Measurements from ENCODE around the gene IFNA6. TPM values are rescaled to one million over a fixed set of nuclear protein-coding genes. Genes with fewer than 3 reads are reported as not detected.

IFNA6 gene
- total RNA-seq, 2 experiments from 2014 or later, result not detected

DNA sequence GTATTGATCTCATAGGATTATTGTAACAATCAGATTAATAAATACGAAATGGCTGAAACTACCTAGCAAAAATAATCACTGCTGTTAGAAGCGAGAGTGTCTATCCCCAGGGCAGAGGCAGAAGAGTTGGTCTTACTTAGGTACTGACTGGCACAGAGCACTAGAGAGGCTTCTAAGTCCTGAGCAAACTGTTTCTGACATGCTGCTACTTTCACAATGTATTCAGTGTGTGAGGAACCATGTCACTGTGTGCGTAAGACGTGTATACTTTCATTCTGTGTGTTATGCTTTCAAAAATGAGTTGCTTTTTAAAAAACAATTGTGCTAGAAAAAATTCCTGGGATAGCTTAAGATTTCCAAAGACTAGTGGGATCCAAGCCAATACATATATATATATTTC is 10.0 kb downstream of the IFNA6 start:
- H3K36me3 Mint-ChIP-seq (ENCODE audit: low read depth), result no peaks in the 10 kb centered on the region
- ChIA-PET POLR2A (no interaction called here), CTCF (interaction anchor here (0.6 to 1.2 kb wide), 5 partner anchors 14 to 73 kb away, joined by 3 to 6 read pairs (median 3); no protein-coding TSS in a partner anchor)
- TF ChIP-seq, protein P1, sequence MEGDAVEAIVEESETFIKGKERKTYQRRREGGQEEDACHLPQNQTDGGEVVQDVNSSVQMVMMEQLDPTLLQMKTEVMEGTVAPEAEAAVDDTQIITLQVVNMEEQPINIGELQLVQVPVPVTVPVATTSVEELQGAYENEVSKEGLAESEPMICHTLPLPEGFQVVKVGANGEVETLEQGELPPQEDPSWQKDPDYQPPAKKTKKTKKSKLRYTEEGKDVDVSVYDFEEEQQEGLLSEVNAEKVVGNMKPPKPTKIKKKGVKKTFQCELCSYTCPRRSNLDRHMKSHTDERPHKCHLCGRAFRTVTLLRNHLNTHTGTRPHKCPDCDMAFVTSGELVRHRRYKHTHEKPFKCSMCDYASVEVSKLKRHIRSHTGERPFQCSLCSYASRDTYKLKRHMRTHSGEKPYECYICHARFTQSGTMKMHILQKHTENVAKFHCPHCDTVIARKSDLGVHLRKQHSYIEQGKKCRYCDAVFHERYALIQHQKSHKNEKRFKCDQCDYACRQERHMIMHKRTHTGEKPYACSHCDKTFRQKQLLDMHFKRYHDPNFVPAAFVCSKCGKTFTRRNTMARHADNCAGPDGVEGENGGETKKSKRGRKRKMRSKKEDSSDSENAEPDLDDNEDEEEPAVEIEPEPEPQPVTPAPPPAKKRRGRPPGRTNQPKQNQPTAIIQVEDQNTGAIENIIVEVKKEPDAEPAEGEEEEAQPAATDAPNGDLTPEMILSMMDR (IDR thresholded peaks at IDR 0.05), result no peak
- no peaks in the 10 kb centered on the region for H3K9me3 Mint-ChIP-seq
- no peak overlapping the region for H3K4me3 Mint-ChIP-seq
- ATAC-seq (no peak), DNase-seq (no peak)
- H3K27ac Mint-ChIP-seq, result no peak overlapping the region
- H3K4me1 Mint-ChIP-seq (ENCODE audit: low read depth), result peaks cover 10% of the 10 kb centered on the region
- intact Hi-C loops (cut with micrococcal nuclease), result no loop called here
- peaks cover 27% of the 10 kb centered on the region for H3K27me3 Mint-ChIP-seq

- ATAC-seq, result no peak
- ChIA-PET CTCF (interaction anchor here (0.8 to 1.9 kb wide), 6 partner anchors 10 to 123 kb away, joined by 3 to 6 read pairs (median 4); no protein-coding TSS in a partner anchor), POLR2A (no interaction called here)
- intact Hi-C loops (cut with micrococcal nuclease), result no loop called here
- H3K27ac Mint-ChIP-seq, result no peak overlapping the region
- peaks cover 2% of the 10 kb centered on the region for H3K9me3 Mint-ChIP-seq
- peaks cover 21% of the 10 kb centered on the region for H3K36me3 Mint-ChIP-seq (ENCODE audit: low read depth)
- peaks cover 2% of the 10 kb centered on the region for H3K27me3 Mint-ChIP-seq
- no peak for DNase-seq
- TF ChIP-seq, protein P1 (IDR thresholded peaks at IDR 0.05), result no peak
- H3K4me3 Mint-ChIP-seq, result peak overlapping the region; percentile 89
- peaks cover 34% of the 10 kb centered on the region for H3K4me1 Mint-ChIP-seq (ENCODE audit: low read depth)
These were observed 14.2 kb downstream of the IFNA6 start for GRCh38 chr9:21336457-21336856.

- ChIA-PET POLR2A (interaction anchor here (0.6 to 1.2 kb wide), 4 partner anchors 43 to 127 kb away, joined by 3 to 5 read pairs (median 3); no protein-coding TSS in a partner anchor), CTCF (interaction anchor here (0.7 to 8.2 kb wide), 13 partner anchors 9 to 460 kb away, joined by 3 to 150 read pairs (median 4); no protein-coding TSS in a partner anchor)
- H3K4me3 Mint-ChIP-seq, result peak within 1 kb of the TSS; percentile 89
- H3K9me3 Mint-ChIP-seq, result peaks cover 2% of the 10 kb centered on the region
- H3K27ac Mint-ChIP-seq, result peak within 1 kb of the TSS; percentile 89
- peak; percentile 89 for DNase-seq
- H3K27me3 Mint-ChIP-seq, result no peaks in the 10 kb centered on the region
- peak; percentile 90 for ATAC-seq
- H3K36me3 Mint-ChIP-seq (ENCODE audit: low read depth), result peaks cover 25% of the 10 kb centered on the region
- TF ChIP-seq, protein P1 (IDR thresholded peaks at IDR 0.05), result no peak
- intact Hi-C loops (cut with micrococcal nuclease), result no loop called here
- peaks cover 47% of the 10 kb centered on the region for H3K4me1 Mint-ChIP-seq (ENCODE audit: low read depth)
These were observed 15.7 kb downstream of the IFNA6 start, which contains the start of gene KLHL9 for GRCh38 chr9:21334701-21335632. KLHL9 (minus strand) TSS chr9:21335404; CDS start chr9:21334859, 545 bp downstream.

DNA sequence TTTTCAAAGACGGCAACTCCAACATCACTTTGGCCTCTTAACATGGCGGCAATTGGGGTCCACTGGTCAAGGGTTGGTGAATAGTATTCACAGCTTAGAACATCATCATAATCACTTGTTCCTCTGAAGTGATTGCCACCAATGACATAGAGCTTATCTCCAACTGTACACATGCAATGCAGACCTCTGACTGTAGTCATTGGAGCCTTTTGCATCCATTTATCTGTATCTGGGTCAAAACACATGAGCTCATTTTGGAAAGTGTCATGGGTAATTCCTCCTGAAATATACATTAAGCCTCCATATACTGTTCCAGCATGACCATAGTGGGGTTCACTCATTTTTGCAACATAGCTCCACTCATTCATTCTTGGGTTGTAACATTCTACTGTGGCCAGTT is 17.5 kb downstream of the IFNA6 start:
- no peak for DNase-seq
- TF ChIP-seq, protein P1 (IDR thresholded peaks at IDR 0.05), result no peak
- Mint-ChIP-seq H3K36me3 (ENCODE audit: low read depth) (peaks cover 25% of the 10 kb centered on the region), H3K9me3 (peaks cover 2% of the 10 kb centered on the region), H3K27me3 (no peaks in the 10 kb centered on the region), H3K4me1 (ENCODE audit: low read depth) (peaks cover 57% of the 10 kb centered on the region), H3K27ac (peak overlapping the region; percentile 89), H3K4me3 (peak overlapping the region; percentile 89)
- POLR2A ChIA-PET, result no interaction called here
- CTCF ChIA-PET, result interaction anchor here (0.7 to 8.2 kb wide), 7 partner anchors 11 to 150 kb away, joined by 3 to 150 read pairs (median 4); no protein-coding TSS in a partner anchor
- intact Hi-C loops (cut with micrococcal nuclease), result no loop called here
- ATAC-seq, result no peak

Measured in activated CD8-positive, alpha-beta T cell treated with anti-CD3 and anti-CD28 coated beads for 36 hours (primary cell).